ENCODE measurements around the gene TMEM108.
"Not testable (repeated sequence)": the region's sequence is repeated elsewhere in the genome, so short reads cannot be mapped to it uniquely, and the experiment has no call there.

TMEM108 gene

DNA sequence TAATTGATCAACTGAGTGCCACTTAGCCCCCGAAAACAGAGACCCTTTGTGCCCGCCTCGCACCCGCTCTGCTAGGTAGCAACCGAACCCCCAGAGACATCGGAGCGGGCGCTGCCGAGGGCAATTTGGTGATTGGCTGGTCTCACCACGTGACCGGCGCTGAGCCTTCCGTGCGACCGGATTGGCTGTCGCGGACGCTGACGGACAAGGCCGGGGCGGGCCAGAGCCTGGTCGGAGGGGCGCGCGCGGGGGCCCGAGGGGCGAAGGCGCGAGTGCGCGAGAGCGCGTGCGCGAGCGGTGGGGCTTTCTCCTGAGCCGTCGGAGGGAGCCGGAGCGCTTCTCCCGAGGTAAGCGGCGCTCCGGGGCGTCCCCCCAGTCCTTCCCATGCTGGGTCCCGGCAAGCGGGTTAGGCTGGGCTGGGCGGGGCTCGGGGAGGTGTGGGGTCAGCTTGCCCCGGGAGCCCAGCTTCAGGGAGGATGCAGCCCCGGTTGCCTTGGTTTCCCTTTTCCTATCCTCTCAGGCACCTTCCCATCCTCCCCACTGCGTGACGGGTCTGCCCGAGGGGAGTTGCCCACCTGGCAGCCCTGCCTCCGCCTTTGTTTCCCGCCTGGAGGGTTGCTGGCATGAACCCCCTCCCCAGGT lies at the start of gene TMEM108:
TMEM108 (plus strand) TSS at position 303 of the 642 bp plus-strand sequence.
- DNase-seq, result peak; percentile 75

DNA sequence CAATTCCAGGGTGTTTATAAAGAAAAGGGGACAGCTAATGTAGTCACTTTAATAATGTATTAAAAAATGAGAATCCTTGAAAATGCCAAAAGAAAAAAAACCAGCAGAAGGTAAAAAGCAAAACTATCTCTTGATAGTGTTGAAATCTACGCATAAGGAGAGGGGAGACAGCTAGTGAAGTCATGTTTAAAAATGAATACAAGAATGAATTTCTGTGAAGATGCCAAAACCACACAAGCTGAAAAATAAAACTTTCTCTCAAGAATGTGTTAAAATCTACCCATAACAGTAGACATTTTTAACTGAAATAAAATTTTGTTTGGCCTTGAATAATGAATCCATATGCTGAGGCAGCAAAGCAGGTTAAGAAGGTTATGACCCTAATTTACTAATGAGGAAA lies 42.2 kb upstream of the TMEM108 start:
- no peak for DNase-seq

DNA sequence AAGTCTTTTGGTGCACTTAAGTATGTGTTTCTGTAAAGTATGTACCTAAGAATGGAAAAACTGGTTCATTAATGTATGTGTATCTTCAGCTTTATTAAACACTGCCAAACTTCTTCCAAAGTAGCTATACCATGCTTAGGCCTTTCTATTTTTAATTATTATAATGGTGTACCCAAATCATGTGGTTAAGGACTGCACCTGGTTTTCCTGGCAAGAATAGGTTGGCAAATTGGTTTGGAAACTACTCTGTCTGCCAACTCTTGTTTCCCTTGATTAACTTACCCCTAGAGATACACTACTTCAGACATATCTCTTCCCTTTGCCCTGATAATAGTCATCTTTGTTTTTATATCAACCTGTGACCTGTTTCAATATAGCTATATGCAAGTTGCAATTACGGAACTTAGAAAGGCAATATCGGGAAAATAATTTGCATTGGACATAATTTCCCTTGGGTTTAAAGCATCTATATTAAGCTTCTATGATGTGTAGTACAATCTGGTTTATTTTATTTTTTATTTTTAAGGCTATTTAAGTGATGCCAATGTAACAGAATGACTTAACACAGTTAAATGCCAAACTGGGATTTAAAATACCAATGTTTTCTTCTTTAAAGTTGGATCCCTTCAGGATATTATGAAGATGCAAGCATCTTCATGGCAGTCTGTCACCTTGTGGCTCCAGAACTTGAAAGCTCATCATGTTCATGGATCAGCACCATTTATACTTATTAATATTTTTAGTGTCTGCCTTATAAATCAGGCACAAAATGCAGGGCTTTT lies 40.6 kb upstream of the TMEM108 start:
- DNase-seq, result no peak

DNA sequence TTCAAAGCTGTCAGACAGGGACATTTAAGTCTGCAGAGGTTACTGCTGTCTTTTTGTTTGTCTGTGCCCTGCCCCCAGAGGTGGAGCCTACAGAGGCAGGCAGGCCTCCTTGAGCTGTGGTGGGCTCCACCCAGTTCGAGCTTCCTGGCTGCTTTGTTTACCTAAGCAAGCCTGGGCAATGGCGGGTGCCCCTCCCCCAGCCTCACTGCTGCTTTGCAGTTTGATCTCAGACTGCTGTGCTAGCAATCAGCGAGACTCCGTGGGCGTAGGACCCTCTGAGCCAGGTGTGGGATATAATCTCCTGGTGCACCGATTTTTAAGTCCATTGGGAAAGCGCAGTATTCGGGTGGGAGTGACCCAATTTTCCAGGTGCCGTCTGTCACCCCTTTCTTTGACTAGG lies 33.2 kb upstream of the TMEM108 start:
- DNase-seq, result not testable (repeated sequence)

DNA sequence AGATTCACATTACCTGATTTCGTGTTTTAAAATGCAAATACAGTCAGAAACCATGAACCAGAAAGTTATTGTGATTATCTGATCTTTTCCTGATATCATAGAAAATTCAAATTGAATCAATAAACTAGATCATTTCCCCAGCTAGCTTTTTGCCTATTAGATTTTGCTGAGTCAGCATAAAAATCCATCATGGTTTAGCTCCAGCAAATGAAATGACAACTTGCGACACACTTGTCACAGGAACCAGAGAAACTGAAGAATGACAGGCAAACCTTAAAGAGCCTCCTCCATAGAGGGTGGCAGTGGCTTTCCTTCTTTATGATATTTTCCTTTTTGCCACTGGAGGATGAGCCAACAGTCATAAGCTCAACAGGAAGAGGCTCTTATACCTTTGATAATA lies 30.6 kb upstream of the TMEM108 start:
- no peak for DNase-seq

DNA sequence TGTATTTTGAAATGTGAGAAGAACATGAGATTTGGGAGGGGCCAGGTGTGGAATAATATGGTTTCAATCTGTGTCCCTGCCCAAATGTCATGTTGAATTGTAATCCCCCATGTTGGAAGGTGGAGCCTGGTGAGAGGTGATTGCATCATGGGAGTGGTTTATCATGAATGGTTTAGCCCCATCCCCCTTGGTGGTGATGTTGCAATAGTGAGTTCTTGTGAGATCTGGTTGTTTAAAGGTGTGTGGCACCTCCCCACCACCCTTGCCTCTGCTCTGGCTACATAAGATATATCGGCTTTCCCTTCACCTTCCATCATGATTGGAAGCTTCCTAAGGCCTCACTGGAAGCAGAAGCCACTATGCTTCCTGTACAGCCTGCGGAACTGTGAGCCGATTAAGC lies 23.9 kb upstream of the TMEM108 start:
- no peak for DNase-seq

DNA sequence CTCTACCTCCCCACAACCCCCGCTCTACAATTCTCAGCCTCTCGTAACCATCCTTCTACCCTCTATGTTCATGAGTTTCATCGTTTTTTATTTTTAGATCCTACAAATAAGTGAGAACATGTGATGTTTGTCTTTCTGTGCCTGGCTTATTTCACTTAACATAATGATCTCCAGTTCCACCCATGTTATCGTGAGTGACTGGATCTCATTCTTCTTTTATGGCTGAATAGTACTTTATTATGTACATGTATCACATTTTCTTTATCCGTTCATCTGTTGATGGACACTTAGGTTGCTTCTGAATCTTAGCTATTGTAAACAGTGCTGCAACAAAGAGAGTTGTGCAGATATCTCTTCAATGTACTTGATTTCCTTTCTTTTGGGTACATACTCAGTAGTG lies 22.6 kb upstream of the TMEM108 start:
- DNase-seq, result not testable (repeated sequence)

DNA sequence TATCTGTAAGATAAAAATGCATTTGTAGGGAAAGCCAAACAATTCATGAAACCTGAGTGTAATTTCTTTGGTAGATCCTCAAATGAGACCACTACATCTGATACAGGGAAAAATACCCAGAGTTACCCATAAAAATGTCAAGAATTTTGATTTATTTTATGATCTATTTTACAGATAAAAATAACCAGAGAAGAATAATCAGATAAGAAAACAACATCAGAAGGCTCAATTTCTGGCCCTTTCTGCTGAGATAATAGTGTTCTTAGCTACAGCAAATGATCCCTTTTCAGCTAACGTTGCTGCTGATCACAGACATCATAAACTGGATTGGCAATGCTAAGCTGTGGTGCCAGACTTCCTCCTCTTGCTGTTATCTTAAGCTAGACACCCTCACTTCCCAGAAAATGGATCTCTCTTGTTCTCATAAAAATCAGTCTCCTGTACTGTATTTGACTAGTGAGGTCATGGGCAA lies 21.3 kb upstream of the TMEM108 start:
- no peak for DNase-seq

DNA sequence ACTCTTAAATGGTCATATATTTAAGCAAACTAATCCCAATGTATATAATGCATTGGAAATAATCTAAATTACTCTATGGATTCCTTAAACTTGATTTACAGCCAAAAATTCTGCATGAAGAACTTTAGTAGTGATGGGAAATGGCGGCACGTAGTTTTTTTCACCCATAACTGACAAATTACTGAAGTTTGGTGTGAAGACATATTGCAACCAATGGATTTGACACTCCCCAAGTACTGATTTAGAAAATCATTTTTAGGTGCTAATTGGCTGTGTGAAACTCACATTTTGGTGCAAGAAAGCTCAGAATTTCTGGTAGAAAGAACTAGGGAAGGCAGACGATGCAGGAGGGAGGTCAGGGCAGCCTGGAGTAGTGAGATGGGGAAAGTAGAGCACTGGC lies 19.3 kb upstream of the TMEM108 start:
- DNase-seq, result no peak

DNA sequence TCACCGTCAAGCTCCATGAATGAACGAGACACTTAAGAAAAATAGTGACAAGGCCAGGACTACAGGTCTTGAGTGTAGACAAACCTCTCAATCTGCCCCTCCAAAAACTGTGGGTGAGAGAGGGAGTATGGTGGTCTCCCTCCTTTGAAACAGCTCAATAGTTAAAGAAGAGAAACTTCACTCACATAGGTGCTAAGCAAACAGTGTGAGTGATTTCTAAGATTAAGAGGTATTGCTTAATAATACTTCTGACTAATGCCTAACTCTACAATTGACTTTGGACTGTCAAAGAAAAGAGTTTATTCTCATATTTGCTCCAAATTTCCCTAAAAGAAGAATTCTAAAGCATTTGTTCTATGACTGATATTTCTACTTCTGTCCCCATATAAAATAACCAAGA lies 17.0 kb upstream of the TMEM108 start:
- no peak for DNase-seq

DNA sequence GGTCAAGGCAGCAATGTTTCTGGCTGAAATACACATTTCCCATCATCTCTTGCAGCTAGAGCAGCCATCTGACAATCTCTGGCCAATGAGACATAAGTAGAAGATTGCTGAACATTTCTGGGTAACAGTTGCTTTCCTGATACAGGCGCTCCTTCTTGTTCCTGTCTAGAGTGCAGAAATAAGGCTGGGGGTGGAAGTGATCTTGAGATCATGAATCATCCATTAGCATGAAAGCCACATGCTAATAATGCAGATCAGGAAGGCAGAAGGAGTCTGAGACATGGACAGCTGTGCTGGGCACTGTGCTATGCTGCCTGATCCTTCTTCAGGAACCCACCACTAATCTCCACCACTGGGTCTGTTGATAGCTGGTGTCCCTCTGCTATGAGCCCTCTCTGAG lies 14.8 kb upstream of the TMEM108 start:
- no peak for DNase-seq

DNA sequence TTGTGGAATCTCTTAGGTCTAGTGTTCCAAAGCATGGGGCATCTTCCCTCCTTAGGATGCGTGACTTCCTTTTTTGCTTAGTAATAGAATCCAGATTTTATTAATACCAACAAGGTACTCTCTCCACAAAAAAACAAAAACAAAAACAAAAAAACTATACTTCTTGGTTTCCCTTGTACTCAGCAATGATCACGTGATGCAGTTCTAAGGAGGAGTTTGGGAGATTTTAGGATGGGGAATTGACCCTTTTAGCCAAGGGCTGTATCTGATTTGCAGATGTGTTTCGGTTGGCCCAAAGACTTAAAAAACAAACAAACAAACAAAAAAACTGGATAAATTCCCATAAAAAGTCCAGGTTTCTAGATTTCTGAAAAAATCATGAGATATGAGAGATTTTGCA lies 12.6 kb upstream of the TMEM108 start:
- DNase-seq, result no peak

DNA sequence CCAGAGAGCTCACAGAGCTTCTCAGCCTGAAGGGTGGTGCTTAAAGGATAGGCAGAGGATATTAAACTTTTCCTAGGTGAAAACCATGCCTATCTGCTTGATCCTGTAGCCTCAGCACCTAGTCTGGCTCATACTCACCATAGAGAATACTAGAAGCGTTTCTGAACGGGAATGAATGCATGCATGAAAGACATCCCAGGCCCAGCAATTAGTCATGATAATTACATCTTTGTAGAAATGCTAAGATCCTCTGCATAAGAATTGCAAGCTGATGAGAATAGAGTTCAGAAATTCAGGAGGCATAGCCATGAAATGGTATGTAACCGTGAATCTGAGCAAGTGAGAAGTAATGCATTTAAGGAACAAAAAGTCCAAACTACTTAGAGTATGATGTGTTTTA lies 5.9 kb upstream of the TMEM108 start:
- no peak for DNase-seq

DNA sequence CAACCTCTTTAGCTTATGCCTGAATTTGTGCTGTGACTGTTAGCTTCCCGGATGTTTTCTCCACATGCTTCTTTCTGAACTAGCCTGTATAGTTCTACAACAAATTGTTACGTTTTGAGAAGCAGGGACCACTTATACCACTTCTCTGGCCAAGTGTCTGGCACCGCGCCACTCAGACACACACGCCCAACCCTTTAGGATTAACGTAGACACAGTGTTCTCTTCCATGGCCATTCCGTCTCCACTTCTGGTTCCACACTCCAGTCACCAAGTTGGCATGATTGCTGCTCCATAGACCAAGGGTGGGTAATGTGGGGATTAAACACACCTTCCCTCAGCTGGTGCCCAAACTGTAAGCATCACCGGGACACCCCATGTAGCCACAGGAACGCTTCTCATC lies 755 bp upstream of the TMEM108 start:
- DNase-seq, result no peak

DNA sequence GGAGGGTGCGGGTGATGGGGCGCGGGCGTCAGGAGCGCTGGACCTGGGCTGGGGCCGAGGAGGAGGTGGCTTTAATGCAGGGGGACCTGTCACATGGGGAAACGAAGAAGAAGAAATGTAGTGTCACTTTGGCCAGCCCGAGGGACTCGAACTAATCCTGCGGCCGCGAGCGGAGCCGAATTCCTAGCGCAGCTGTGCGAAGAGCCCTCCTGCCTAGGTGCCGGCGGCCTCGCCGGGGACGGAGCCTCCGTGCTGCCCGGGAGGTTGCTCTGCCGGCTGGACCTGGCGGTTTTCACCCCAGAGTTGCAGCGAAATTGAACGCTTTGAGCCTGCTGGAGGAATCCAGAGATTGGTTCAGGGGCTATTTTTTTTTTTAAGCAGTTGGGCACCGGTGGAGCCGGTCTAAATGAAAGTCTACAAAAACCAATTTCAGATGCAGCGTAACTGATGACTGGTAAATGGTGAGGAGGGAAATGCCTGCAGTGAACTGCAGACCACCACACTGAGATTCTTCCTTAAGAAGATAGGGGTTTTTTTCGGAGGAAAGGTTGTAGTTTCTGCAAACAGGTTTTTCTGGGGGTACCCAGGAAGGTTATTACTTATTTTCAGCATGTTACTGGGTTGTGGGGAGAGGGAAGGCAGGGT lies 662 bp downstream of the TMEM108 start:
- no peak for DNase-seq

DNA sequence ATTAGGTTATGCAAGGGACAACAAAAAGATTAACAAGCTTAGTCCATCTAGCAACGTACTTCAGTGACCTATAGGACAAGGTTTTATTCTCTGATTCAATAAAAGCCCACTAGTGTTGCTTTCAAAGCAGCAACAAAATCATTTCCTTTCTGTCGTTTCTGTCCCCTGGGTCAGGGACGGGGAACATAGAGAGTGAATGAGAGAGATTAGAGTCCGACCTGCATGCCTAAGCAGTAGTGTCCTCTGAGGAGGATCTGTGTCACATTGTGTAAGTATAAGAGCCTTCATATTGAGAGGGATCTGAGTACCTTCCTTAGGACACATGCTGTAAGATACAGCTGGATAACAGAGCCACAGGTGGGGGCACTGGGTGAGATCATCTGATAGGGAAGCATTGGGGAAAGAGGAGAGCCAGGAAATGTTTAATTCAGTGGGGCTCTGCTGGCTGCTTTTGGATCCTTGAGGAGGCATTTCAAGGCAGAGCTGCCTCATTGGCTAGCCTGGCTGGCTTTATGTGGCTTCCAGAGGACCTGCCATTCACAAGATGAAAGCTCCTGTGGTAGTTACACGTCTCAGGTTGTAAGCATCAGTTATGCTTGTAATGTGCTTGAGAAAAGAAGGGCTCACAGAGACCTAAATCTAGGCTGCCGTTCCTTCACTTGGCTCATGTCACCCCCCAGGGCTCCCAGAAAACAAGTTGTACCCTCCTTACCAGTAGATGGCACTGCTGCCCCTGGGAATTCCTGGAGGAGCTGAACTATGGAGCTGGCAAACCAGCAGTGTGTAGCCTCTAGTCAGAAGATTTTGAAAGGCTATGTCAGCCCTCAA lies 2.7 kb downstream of the TMEM108 start:
- DNase-seq, result peak; percentile 81

DNA sequence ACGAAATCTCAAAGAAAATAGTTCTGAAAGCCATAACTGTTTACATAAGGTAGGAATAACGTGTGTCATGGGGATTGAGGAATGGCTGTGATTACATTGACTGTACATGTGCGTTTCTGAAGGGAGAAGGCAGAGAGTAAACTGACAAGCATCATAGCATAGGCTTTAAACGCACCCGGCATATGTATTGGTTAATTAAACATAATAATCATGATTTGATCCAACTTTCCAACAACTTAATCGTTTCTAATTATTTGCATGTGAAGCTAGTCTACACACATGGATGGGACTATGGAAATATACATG lies 3.3 kb downstream of the TMEM108 start:
- no peak for DNase-seq

DNA sequence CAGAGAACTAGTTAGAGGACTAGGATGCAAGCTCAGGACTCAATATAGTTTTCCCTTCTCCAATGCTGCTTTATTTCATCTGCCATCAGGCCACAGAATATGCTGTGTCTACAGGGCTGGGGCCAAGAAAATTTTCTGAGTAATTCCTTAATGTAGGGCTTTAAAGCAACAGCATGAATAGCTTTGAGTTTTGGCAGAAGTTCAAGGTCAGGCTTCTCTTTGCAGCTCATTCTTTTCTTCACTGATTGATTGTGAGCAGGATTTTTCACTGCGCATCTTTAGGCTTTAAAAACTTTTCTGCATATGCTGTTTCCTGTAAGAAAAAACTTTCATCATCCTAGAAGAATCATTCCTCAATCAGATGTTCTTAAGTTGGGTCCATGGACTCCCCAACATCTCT lies 4.6 kb downstream of the TMEM108 start:
- no peak for DNase-seq

DNA sequence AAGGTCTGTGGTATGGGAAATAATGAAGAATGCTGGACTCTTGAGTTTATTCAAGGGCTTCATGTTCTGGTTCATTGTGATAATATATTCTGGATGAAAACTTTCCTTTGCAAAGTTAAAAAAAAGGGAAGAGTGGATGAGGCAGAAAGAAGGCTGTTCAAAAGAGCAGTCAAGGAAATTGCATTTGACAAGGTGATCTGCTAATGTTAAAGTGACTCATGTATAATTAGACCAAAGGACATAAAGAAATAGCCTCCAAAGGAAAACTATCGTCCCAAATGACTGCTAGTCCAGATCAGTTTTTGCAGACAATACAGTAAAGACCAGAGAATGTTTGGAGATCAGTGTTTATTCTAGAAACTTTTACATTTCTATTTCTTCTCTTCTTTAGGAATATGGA lies 9.8 kb downstream of the TMEM108 start:
- DNase-seq, result no peak

DNA sequence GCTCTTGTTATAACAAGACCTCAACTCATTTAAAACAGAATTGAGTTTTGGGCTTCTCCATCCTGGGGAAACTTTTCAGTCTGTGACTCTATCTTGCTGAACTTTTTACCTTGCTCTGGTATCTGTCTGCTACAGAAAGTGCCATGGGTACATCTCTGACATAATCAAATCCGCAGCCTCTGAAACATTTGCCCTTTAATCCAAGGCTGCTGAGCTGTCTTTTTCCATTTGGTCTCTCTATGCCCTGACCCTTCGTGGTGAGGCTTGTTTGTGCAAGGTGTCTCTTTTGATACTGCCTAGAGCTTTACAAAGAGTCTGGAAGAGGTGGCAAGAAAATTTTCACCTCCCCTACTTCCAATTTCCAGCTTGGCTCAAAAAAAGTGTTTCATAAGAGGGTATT lies 11.3 kb downstream of the TMEM108 start:
- no peak for DNase-seq

DNA sequence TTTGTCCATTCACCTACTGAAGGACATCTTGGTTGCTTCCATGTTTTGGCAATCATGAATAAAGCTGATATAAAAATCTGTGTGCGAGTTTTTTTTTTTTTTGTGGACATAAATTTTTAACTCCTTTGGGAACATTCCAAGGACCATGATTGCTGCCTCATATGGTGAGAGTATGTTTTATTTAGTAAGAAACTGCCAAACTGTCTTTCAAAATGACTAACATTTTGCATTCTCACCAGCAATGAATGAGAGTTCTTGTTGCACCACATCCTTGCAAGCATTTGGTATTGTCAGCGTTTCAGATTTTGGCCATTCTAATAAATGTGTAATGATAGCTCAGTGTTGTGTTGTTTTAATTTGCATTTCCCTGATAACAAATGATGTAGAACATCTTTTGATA lies 12.7 kb downstream of the TMEM108 start:
- DNase-seq, result no peak

DNA sequence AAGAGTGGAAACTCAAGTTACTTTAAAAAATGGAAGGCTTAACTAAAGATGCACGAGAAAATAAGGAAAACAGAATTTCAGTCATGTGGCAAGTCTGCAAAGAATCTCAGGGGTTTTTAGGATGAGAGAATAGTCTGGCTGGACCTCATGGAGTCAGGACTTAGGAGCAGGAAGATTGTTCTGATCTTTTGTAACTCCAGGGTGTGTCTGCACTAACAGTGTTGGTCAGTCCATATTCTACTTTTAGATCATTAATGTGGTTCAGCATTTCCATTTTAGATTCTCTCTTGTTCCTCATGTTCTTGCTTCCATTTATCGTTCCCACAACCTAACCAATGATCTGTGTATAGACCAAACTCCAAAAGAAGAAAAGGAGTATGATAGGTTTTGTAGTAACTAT lies 15.3 kb downstream of the TMEM108 start:
- no peak for DNase-seq

DNA sequence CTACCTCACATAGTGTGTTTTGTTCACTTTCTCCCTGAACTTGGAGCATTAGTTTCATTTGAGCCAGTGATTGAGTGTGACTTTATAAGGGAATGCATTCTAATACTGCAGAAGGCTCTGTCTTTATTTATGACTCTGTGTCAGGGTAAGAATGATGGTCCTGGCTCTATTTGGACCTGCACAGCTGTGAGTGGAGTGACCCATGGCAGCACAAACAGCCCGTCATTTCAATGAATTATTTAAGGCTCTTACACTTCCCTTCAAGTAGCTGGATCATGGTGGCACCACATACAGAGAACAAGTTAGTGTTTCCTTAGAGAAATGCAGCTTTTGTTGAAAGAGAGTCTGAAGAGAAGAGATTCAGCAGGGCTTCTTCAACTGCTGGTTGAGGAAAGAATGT lies 16.4 kb downstream of the TMEM108 start:
- DNase-seq, result no peak

DNA sequence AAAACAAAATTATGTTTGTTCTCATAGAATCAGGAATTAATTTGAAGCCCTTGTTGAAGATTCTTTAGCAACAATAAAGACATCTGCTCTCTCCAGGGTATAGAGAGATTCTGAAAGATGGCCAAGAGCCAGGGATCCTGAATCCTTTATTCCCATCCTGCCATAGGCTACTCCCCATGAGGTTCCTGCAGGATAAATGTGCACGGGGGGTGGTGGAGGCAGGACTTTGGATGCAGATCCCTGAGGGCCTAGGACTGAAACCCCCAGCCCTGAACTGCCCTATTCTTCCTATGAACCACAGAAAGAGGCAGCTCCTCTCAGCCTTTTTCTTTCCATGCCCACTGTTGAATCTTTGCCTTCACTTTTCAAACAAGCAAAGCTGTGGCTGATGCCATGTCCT lies 17.1 kb downstream of the TMEM108 start:
- DNase-seq, result no peak
